Left kidney (tissue), 8 donors: ENCODE data around the gene LEPR. TPM values are rescaled to one million over a fixed set of nuclear protein-coding genes. Genes with fewer than 3 reads are reported as not detected.
A peak's percentile ranks its signal among the peaks of the same experiment; 100 is the strongest.
"Not testable (repeated sequence)": the region's sequence is repeated elsewhere in the genome, so short reads cannot be mapped to it uniquely, and the experiment has no call there.

ENCODE experiments used
- DNase-seq: peaks from one replicate; pipeline ENCODE4 v3.0.0-alpha.2; 2013
- long read RNA-seq, 8 donors: transcript quantifications; one replicate each; lab custom pipeline, GENCODE V29; 2026
- polyA plus RNA-seq: library from polyadenylated mRNA; unstranded; fragments of 120-200 nt; gene quantifications from one replicate; pipeline ENCODE4 v1.2.1, GENCODE V29; 2013; ENCODE audit not compliant: insufficient read length

The LEPR gene
- polyA plus RNA-seq: 8.9 TPM
- long read RNA-seq, donor 1, full-length matches to known transcripts: 2 of 2 reads
- long read RNA-seq, donor 1, partial matches to known transcripts: 0 of 2 reads
- long read RNA-seq, donor 1, other reads (novel, unspliced or antisense): 0 of 2 reads
- long read RNA-seq, donor 2: 0 reads
- long read RNA-seq, donor 3: 0 reads
- long read RNA-seq, donor 4, partial matches to known transcripts: 5 of 5 reads
- long read RNA-seq, donor 4, other reads (novel, unspliced or antisense): 0 of 5 reads
- long read RNA-seq, donor 5, partial matches to known transcripts: 6 of 6 reads
- long read RNA-seq, donor 5, other reads (novel, unspliced or antisense): 0 of 6 reads
- long read RNA-seq, donor 6, partial matches to known transcripts: 6 of 6 reads
- long read RNA-seq, donor 6, other reads (novel, unspliced or antisense): 0 of 6 reads
- long read RNA-seq, donor 7, full-length matches to known transcripts: 1 of 41 reads
- long read RNA-seq, donor 7, partial matches to known transcripts: 40 of 41 reads
- long read RNA-seq, donor 7, other reads (novel, unspliced or antisense): 0 of 41 reads
- long read RNA-seq, donor 8: 0 reads

GRCh38 chr1:65420590-65421350 is at the start of gene LEPR, which contains the start of gene LEPROT:
Gene LEPR, plus strand, starts transcription at chr1:65420668. Its CDS starts 144,898 bp downstream, at chr1:65565566.
Gene LEPROT, plus strand, starts transcription at chr1:65420668. Its CDS starts 57 bp downstream, at chr1:65420725.
- peak; percentile 52 for DNase-seq

DNA sequence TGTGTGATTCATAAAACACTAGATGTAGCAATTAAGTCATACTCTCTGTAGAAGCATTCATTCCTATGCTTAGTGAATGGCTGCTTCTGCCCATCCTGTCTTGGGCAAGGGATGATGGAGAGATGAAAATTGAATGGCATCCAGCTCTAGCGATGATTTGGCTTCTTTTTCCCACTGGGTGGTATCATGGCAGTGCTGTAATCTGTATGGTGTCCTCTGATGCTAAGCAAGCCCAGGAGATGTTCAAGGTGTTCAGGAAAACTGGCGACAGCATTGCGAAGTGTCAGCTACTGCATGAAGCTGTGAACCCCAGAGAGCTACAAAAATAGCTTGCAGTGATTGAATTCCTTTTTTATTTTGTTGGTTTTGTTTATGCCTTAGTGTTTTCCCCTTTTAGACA is 48.9 kb upstream of the LEPR start:
- DNase-seq: no peak

- DNase-seq: no peak
These were observed 47.9 kb upstream of the LEPR start for GRCh38 chr1:65372557-65372956.

GRCh38 chr1:65377496-65378246 is 42.8 kb upstream of the LEPR start:
- DNase-seq: no peak

- no peak for DNase-seq
These were observed 42.1 kb upstream of the LEPR start for GRCh38 chr1:65378247-65378946.

DNA sequence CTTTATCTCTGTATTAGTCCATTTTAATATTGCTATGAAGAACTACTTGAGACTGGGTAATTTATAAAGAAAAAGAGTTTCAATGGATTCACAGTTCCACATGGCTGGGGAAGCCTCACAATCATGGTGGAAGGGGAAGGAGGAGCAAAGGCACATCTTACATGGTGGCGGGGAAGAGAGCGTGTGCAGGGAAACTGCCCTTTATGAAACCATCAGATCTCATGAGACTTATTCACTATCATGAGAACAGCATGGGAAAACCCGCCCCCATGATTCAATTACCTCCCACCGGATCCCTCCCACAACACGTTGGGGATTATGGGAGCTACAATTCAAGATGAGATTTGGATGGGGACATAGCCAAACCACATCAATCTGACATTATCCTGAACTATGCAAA is 36.0 kb upstream of the LEPR start:
- DNase-seq: not testable (repeated sequence)

- DNase-seq: no peak
These were observed 34.0 kb upstream of the LEPR start for GRCh38 chr1:65386439-65386838.

DNA sequence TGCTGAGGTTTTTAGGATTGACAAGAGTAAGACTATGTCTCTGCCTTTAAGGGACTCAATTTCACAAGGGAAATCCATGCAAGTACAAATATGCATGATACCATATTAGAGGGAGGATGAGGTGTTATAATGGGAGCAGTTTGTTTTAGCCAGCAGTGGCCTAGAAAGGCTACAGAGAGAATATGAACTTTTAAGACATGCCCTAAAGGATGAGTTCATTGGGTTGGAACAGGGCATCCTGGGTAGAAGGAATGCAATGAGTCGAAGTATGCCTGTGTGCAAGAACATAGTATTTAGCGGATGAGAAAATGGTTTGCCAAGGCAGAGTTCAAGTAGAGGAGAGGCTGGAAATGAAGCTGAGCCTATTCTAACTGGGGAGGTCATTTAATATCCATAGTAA is 32.6 kb upstream of the LEPR start:
- DNase-seq: no peak

- no peak for DNase-seq
These were observed 31.4 kb upstream of the LEPR start for GRCh38 chr1:65388908-65389695.

DNA sequence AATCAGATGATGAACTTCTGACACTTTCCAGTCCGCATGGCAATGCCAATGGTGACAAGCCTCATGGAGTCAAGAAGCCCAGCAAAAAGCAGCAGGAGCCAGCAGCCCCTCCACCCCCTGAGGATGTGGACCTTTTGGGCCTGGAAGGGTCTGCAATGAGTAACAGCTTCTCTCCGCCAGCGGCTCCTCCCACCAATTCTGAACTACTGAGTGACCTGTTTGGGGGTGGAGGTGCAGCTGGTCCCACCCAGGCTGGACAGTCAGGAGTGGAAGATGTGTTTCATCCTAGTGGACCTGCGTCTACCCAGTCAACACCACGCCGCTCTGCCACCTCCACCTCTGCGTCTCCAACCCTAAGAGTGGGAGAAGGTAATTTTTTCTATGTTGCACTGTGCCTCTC is 28.0 kb upstream of the LEPR start:
- DNase-seq: no peak

DNA sequence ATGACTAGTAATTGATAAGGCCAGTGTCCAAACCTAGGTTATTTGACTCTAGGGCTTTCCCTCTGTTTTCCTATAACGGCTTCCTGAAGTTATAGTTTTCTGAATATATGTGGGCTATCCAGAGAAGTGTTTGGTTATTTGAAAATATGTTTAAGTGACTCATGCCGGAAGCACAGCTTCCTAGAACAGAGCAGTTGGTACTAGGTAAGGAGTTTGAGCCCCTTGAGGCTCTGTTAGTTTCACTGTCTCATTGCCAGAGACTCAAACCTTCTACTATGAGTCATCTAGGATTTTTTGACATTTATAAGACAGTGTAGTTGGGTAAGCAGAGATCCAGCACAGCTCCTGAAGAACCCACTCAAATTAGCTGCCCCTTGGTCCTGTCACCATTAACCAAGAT is 27.1 kb upstream of the LEPR start:
- no peak for DNase-seq

GRCh38 chr1:65393928-65394327 is 26.5 kb upstream of the LEPR start:
- no peak for DNase-seq

GRCh38 chr1:65395887-65396612 is 24.4 kb upstream of the LEPR start:
- DNase-seq: no peak

- DNase-seq: no peak
These were observed 22.4 kb upstream of the LEPR start for GRCh38 chr1:65398083-65398482.

- DNase-seq: no peak
These were observed 21.5 kb upstream of the LEPR start for GRCh38 chr1:65399003-65399402.

DNA sequence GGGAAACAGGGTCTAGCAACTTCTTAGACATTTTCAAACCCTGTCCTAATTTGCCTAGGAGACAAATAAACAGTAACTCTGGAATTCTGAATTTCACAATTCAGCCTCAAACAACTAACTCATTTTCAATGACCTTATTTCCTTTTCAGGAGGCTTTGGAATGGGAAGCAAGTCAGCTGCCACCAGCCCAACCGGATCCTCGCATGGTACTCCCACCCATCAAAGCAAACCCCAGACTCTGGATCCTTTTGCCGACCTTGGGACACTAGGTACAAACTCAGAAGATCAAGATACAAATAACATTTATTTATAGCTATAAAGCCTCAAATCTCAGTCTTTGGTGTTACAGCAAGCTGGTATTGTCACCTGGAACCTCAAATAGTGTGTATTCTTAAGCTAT is 18.9 kb upstream of the LEPR start:
- DNase-seq: no peak

DNA sequence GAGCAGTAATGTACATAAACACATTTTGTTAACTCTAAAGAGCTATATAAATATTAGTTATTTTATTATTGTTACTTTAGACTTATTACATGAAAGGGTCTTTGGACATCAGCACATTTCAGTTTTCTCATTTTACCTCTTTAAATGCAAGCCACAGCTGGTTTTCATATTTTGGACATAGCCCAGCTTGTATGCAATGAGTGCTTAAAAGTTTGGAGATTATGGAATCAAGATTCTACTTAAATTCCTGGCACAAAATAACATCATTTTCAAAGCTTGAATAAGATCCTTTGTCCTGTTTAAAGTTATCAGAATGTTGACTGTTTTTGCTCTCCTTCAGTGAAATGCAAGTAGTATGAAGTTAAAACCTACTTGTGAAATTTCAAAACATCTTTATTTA is 15.5 kb upstream of the LEPR start:
- DNase-seq: no peak

- no peak for DNase-seq
These were observed 12.6 kb upstream of the LEPR start for GRCh38 chr1:65407877-65408276.

DNA sequence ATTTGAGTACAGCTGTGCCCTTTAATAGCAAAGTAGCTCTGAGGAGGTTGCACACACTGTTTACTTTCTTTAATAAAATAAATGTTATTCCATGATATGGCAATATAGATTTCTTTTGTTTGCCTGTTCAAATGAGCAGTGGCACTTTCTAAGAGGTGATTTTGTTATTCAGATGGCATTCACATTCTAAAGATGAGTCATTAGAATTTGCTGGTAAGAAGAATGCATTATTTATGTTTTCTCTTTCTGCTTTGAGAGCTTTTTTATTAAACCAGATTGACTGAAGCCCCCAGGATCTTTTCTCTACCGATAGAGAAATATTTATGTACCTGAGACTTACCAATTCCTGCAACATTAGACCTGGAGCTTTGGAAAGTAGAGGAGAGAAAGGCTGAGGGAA is 11.2 kb upstream of the LEPR start:
- DNase-seq: no peak

- no peak for DNase-seq
These were observed 10.6 kb upstream of the LEPR start for GRCh38 chr1:65409816-65410326.
